A549 (cell line): Measurements from ENCODE around the gene AMIGO3. TPM values are rescaled to one million over a fixed set of nuclear protein-coding genes. Genes with fewer than 3 reads are reported as not detected.

Experiments
- ATAC-seq, 2 experiments: fragments of 200-7000 bp in 1 of 2; fragments of >200 bp in 1 of 2; cut with Nextera tagmentation in 1 of 2; cut with Tn5 transposase in 1 of 2; 3 replicates each; pipeline versions ENCODE4 v1.8.0 to v1.9.1; 2018 to 2020; ENCODE audit warnings: mild to moderate bottlenecking in 1 of 2, moderate library complexity in 1 of 2
- CTCF ChIA-PET: fragments of 300-600 bp; sonication (Branson Sonifier 250); formaldehyde crosslinking; extraction: SDS; loops from one replicate; lab custom pipeline; 2021; ENCODE audit warnings: antibody characterized with exemption, inconsistent platforms; lab: Yijun Ruan, JAX
- POLR2A ChIA-PET: fragments of 350-600 bp; formaldehyde crosslinking; extraction: SDS; loops from one replicate; lab custom pipeline; 2021; ENCODE audit warnings: antibody characterized with exemption, inconsistent platforms; lab: Yijun Ruan, JAX
- DNase-seq, 2 experiments: peaks; one replicate each; pipeline versions ENCODE4 v3.0.0 to v3.0.0-alpha.2; 2011 to 2016; ENCODE audit warnings: low read depth in 1 of 2, low spot score in 1 of 2
- FAIRE-seq: peaks from 2 replicates; lab custom pipeline; 2011; peaks lifted over from hg19 to GRCh38; lab: Jason Lieb, UNC
- H3K27ac ChIP-seq, 2 experiments: fragments of >200 bp; sonication (Bioruptor Twin); formaldehyde crosslinking; 3 replicates each; pipeline ENCODE4 v1.5.1; 2016 to 2017
- H3K4me1 ChIP-seq: fragments of >200 bp; sonication (Bioruptor Twin); formaldehyde crosslinking; 3 replicates; pipeline ENCODE4 v1.6.1; 2016
- H3K4me2 ChIP-seq: fragments of >200 bp; sonication (Bioruptor Twin); formaldehyde crosslinking; 3 replicates; pipeline ENCODE4 v1.6.1; 2016
- H3K4me3 ChIP-seq: fragments of >200 bp; sonication (Bioruptor Twin); formaldehyde crosslinking; 3 replicates; pipeline ENCODE4 v1.5.1; 2016
- H3K9me3 ChIP-seq: fragments of >200 bp; sonication (Bioruptor Twin); formaldehyde crosslinking; 3 replicates; pipeline ENCODE4 v1.6.1; 2016
- CBX8 ChIP-seq: fragments of 200-600 bp; sonication (generic); IDR thresholded peaks from 2 replicates; pipeline ENCODE4 v1.6.1; 2016
- CHD2 ChIP-seq: fragments of 150-350 bp; IDR thresholded peaks from 2 replicates; pipeline ENCODE4 v1.6.1; 2014; ENCODE audit warnings: low read length; ENCODE audit not compliant: partially characterized antibody
- CHD4 ChIP-seq: fragments of 200-600 bp; sonication (generic); IDR thresholded peaks from 2 replicates; pipeline ENCODE4 v1.6.1; 2016; ENCODE audit warnings: antibody characterized with exemption, mild to moderate bottlenecking, borderline replicate concordance
- CTCF ChIP-seq: fragments of >200 bp; sonication (Bioruptor Twin); formaldehyde crosslinking; IDR thresholded peaks from 3 replicates; pipeline ENCODE4 v1.5.1; 2016
- EHF ChIP-seq: fragments of 250-450 bp; sonication (Bioruptor Pico); IDR thresholded peaks from 2 replicates; pipeline ENCODE4 v1.5.0; 2020; ENCODE audit warnings: mild to moderate bottlenecking
- ELK1 ChIP-seq: fragments of 150-350 bp; IDR thresholded peaks from 2 replicates; pipeline ENCODE4 v1.6.1; 2014; ENCODE audit warnings: low read depth, mild to moderate bottlenecking, low read length
- ESRRA ChIP-seq: fragments of 150-350 bp; IDR thresholded peaks from 2 replicates; pipeline ENCODE4 v1.6.1; 2014; ENCODE audit warnings: mild to moderate bottlenecking, low read length, borderline replicate concordance
- GATA3 ChIP-seq: IDR thresholded peaks from 2 replicates; pipeline ENCODE4 v1.6.1; 2012; ENCODE audit warnings: borderline replicate concordance
- HEYL ChIP-seq: fragments of 250-450 bp; sonication (Bioruptor Pico); IDR thresholded peaks from 2 replicates; pipeline ENCODE4 v1.8.0; 2021; ENCODE audit warnings: mild to moderate bottlenecking, moderate library complexity
- HOXA7 ChIP-seq: fragments of 250-450 bp; sonication (Bioruptor Pico); IDR thresholded peaks from 2 replicates; pipeline ENCODE4 v1.5.0; 2020; ENCODE audit warnings: mild to moderate bottlenecking, moderate library complexity
- KDM1A ChIP-seq: fragments of 200-600 bp; sonication (generic); IDR thresholded peaks from 2 replicates; pipeline ENCODE4 v1.6.1; 2016; ENCODE audit warnings: low read depth, mild to moderate bottlenecking
- MYC ChIP-seq: IDR thresholded peaks from 2 replicates; pipeline ENCODE4 v1.6.1; 2012; ENCODE audit warnings: mild to moderate bottlenecking, inconsistent platforms, low read length, improper control_type of control experiment, borderline replicate concordance
- NFE2L2 ChIP-seq: fragments of 150-350 bp; conservative IDR thresholded peaks from 2 replicates; pipeline ENCODE4 v1.6.1; 2014; ENCODE audit warnings: low read length
- NPAS2 ChIP-seq: fragments of 250-450 bp; sonication (Bioruptor Pico); IDR thresholded peaks from 2 replicates; pipeline ENCODE4 v1.8.0; 2022; ENCODE audit warnings: mild to moderate bottlenecking, moderate library complexity, borderline replicate concordance
- NR3C1 ChIP-seq: fragments of >200 bp; sonication (Bioruptor Twin); formaldehyde crosslinking; IDR thresholded peaks from 3 replicates; pipeline ENCODE4 v1.6.1; 2017
- PHF8 ChIP-seq: fragments of 200-600 bp; sonication (generic); IDR thresholded peaks from 2 replicates; pipeline ENCODE4 v1.6.1; 2016; ENCODE audit warnings: low read depth, mild to moderate bottlenecking, antibody characterized with exemption, moderate library complexity, borderline replicate concordance
- ZC3H11A ChIP-seq: fragments of 450-650 bp; IDR thresholded peaks from 2 replicates; pipeline ENCODE4 v1.6.1; 2014; ENCODE audit warnings: antibody characterized with exemption, mild to moderate bottlenecking
- ZFP36 ChIP-seq: fragments of 450-650 bp; IDR thresholded peaks from 2 replicates; pipeline ENCODE4 v1.6.1; 2014; ENCODE audit warnings: borderline replicate concordance; ENCODE audit not compliant: partially characterized antibody
- WGBS: methylation state at CpG from one replicate; pipeline ENCODE4 v1.1.6; 2017; ENCODE audit errors: missing lambda C conversion rate; 5-methylcytosine and 5-hydroxymethylcytosine counted together
- polyA plus RNA-seq, 4 experiments: library from polyadenylated mRNA; depleted of rRNA in 3 of 4; stranded (reverse); fragments of >200 nt; fragmentation: RNase III in 1 of 4; extraction: RNeasy Plus Mini Kit Qiagen cat#74134 plus additional on column Dnase treatment in 1 of 4; gene quantifications; 2 replicates in 3 of 4; 3 replicates in 1 of 4; pipeline ENCODE4 v1.2.3, GENCODE V29; 2011 to 2017
- TF ChIP-seq, protein P1 (sequence below): IDR thresholded peaks from 2 replicates; pipeline ENCODE4 v1.6.1; 2012
- TF ChIP-seq, protein P2 (sequence below): IDR thresholded peaks from 2 replicates; pipeline ENCODE4 v1.6.1; 2012
- TF ChIP-seq, protein P3 (sequence below): fragments of >200 bp; sonication (Bioruptor Twin); formaldehyde crosslinking; IDR thresholded peaks from 3 replicates; pipeline ENCODE4 v1.6.1; 2016
- TF ChIP-seq, protein P4 (sequence below): fragments of 200-600 bp; sonication (generic); IDR thresholded peaks from 2 replicates; pipeline ENCODE4 v1.6.1; 2016; ENCODE audit warnings: antibody characterized with exemption, mild to moderate bottlenecking, moderate library complexity
- TF ChIP-seq, protein P5 (sequence below): fragments of >200 bp; sonication (Bioruptor Twin); formaldehyde crosslinking; IDR thresholded peaks from 2 replicates; pipeline ENCODE4 v1.6.1; 2016
- TF ChIP-seq, protein P6 (sequence below): IDR thresholded peaks from 2 replicates; pipeline ENCODE4 v1.6.1; 2012; ENCODE audit warnings: low read depth, borderline replicate concordance

The AMIGO3 gene
- polyA plus RNA-seq, 2 of the 4 experiments (the other 2 are of a cell fraction): 0.03 TPM; not detected in 1

DNA sequence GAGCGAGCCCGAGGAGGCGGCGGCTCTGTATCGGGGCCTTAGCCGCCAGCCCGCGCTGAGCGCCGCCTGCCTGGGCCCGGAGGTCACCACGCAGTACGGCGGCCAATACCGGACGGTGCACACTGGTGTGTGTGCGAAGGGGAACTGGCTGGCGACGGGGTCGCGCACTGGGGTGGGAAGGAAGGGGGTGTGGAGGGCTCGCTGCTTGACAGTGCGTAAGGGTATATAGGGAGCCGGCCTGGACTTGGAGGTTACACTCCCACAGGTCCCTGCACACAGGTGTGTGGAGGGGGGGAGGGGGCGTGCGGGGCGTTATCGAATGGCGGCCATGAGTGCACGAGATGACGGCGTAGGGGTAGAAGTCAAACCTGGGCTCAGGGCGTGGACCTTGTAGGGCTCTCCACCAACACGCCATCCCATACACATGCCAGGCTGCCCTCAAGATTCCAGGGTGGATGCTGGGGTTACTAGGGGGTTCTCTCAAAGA lies 44.9 kb downstream of the AMIGO3 start:
- ATAC-seq: peak; percentile 45 to 65
- Histone ChIP-seq H3K4me2 (peak overlapping the region; percentile 100), H3K9me3 (no peaks in the 10 kb centered on the region), H3K4me3 (peak overlapping the region; percentile 99), H3K27ac (peak overlapping the region; percentile 91 to 97), H3K4me1 (peaks cover 13% of the 10 kb centered on the region)
- no peak for TF ChIP-seq NPAS2
- no peak for TF ChIP-seq NR3C1
- TF ChIP-seq, protein P1, sequence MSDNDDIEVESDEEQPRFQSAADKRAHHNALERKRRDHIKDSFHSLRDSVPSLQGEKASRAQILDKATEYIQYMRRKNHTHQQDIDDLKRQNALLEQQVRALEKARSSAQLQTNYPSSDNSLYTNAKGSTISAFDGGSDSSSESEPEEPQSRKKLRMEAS: 0 out of 2 replicates have a peak, but pooled peaks have one; percentile 7
- TF ChIP-seq GATA3: no peak
- TF ChIP-seq, protein P2, sequence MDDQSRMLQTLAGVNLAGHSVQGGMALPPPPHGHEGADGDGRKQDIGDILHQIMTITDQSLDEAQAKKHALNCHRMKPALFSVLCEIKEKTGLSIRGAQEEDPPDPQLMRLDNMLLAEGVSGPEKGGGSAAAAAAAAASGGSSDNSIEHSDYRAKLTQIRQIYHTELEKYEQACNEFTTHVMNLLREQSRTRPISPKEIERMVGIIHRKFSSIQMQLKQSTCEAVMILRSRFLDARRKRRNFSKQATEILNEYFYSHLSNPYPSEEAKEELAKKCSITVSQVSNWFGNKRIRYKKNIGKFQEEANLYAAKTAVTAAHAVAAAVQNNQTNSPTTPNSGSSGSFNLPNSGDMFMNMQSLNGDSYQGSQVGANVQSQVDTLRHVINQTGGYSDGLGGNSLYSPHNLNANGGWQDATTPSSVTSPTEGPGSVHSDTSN: no peak
- TF ChIP-seq PHF8: 0 out of 2 replicates have a peak, but pooled peaks have one; percentile 2
- no peak for DNase-seq
- WGBS: 4% methylated on average over 5 of the region's 34 CpGs
- no peak for FAIRE-seq
- ChIA-PET CTCF (interaction anchor here (1.5 kb wide), 1 partner anchor 11 kb away, joined by 3 read pairs; no protein-coding TSS in a partner anchor), POLR2A (no interaction called here)

- Histone ChIP-seq H3K4me2 (peak within 1 kb of the TSS; percentile 100), H3K4me3 (peak within 1 kb of the TSS; percentile 99), H3K4me1 (peaks cover 19% of the 10 kb centered on the region), H3K9me3 (no peaks in the 10 kb centered on the region), H3K27ac (peak within 1 kb of the TSS; percentile 91 to 97)
- CTCF ChIA-PET: interaction anchor here (2.9 to 5.4 kb wide), 2 partner anchors 127 to 136 kb away, joined by 19 to 210 read pairs; no protein-coding TSS in a partner anchor
- 1% methylated on average over 16 of the region's 71 CpGs for WGBS
- peak; percentile 90 to 98 for DNase-seq
- POLR2A ChIA-PET: interaction anchor here (1.1 kb wide), 1 partner anchor 134 kb away, joined by 4 read pairs; no protein-coding TSS in a partner anchor
- no peak for FAIRE-seq
- ATAC-seq: peak; percentile 88 to 92
- TF ChIP-seq, protein P1: peak; percentile 82
- TF ChIP-seq, protein P3, sequence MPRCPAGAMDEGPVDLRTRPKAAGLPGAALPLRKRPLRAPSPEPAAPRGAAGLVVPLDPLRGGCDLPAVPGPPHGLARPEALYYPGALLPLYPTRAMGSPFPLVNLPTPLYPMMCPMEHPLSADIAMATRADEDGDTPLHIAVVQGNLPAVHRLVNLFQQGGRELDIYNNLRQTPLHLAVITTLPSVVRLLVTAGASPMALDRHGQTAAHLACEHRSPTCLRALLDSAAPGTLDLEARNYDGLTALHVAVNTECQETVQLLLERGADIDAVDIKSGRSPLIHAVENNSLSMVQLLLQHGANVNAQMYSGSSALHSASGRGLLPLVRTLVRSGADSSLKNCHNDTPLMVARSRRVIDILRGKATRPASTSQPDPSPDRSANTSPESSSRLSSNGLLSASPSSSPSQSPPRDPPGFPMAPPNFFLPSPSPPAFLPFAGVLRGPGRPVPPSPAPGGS: no peak
- TF ChIP-seq, protein P4, sequence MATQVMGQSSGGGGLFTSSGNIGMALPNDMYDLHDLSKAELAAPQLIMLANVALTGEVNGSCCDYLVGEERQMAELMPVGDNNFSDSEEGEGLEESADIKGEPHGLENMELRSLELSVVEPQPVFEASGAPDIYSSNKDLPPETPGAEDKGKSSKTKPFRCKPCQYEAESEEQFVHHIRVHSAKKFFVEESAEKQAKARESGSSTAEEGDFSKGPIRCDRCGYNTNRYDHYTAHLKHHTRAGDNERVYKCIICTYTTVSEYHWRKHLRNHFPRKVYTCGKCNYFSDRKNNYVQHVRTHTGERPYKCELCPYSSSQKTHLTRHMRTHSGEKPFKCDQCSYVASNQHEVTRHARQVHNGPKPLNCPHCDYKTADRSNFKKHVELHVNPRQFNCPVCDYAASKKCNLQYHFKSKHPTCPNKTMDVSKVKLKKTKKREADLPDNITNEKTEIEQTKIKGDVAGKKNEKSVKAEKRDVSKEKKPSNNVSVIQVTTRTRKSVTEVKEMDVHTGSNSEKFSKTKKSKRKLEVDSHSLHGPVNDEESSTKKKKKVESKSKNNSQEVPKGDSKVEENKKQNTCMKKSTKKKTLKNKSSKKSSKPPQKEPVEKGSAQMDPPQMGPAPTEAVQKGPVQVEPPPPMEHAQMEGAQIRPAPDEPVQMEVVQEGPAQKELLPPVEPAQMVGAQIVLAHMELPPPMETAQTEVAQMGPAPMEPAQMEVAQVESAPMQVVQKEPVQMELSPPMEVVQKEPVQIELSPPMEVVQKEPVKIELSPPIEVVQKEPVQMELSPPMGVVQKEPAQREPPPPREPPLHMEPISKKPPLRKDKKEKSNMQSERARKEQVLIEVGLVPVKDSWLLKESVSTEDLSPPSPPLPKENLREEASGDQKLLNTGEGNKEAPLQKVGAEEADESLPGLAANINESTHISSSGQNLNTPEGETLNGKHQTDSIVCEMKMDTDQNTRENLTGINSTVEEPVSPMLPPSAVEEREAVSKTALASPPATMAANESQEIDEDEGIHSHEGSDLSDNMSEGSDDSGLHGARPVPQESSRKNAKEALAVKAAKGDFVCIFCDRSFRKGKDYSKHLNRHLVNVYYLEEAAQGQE: no peak
- TF ChIP-seq GATA3 (no peak), NPAS2 (no peak), ELK1 (no peak), HEYL (no peak), CTCF (no peak), ZC3H11A (no peak), KDM1A (no peak), EHF (0 out of 2 replicates have a peak, but pooled peaks have one; percentile 30), NFE2L2 (no peak), CBX8 (no peak), ESRRA (no peak), MYC (no peak), CHD4 (no peak), HOXA7 (CRISPR knock-in tag) (no peak), ZFP36 (no peak), CHD2 (no peak)
- TF ChIP-seq, protein P5, sequence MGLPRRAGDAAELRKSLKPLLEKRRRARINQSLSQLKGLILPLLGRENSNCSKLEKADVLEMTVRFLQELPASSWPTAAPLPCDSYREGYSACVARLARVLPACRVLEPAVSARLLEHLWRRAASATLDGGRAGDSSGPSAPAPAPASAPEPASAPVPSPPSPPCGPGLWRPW: no peak
- TF ChIP-seq, protein P6, sequence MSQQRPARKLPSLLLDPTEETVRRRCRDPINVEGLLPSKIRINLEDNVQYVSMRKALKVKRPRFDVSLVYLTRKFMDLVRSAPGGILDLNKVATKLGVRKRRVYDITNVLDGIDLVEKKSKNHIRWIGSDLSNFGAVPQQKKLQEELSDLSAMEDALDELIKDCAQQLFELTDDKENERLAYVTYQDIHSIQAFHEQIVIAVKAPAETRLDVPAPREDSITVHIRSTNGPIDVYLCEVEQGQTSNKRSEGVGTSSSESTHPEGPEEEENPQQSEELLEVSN: peak; percentile 69
These were observed 45.6 kb downstream of the AMIGO3 start, which contains the start of gene APEH for GRCh38 chr3:49673715-49674496. APEH (plus strand) TSS chr3:49674351; CDS start chr3:49674402, 51 bp downstream.
